ENCODE results near the gene KLHL14. TPM values are rescaled to one million over a fixed set of nuclear protein-coding genes. Genes with fewer than 3 reads are reported as not detected.

KLHL14 gene
- total RNA-seq, 1 donor from 2014 or later: 0.30 TPM

- DNase-seq: no peak
Observed at GRCh38 chr18:32634876-32635431, 137.9 kb downstream of the KLHL14 start.

- DNase-seq: no peak
Observed at GRCh38 chr18:32629981-32630700, 142.7 kb downstream of the KLHL14 start.

GRCh38 chr18:32629292-32629691, 143.5 kb downstream of the KLHL14 start:
- DNase-seq: no peak

GRCh38 chr18:32624182-32624723, 148.6 kb downstream of the KLHL14 start:
- DNase-seq: no peak

GRCh38 chr18:32623563-32623962, 149.3 kb downstream of the KLHL14 start:
- no peak for DNase-seq

Small RNAs within 50 kb of the gene (small RNA-seq; reads per million reads assigned to genes)
- not detected for gene AC012123.2 (ENCODE audit: low replicate concordance)
